HL-60 (cell line): ENCODE measurements around the gene FBXL5.
A peak's percentile ranks its signal among the peaks of the same experiment; 100 is the strongest.

Experiments
- DNase-seq, 2 experiments: peaks; one replicate each; pipeline ENCODE4 v3.0.0-alpha.2; 2010 to 2020; ENCODE audit warnings: low read depth in 1 of 2, low spot score in 1 of 2
- H3K27ac ChIP-seq: fragments of 250-450 bp; sonication (Bioruptor Pico); replicated peaks from 2 replicates; pipeline ENCODE4 v1.5.1; 2020; ENCODE audit warnings: mild to moderate bottlenecking, moderate library complexity
- H3K27me3 ChIP-seq: fragments of 250-450 bp; sonication (Bioruptor Pico); 2 replicates; pipeline ENCODE4 v1.5.1; 2021; ENCODE audit warnings: mild to moderate bottlenecking, moderate library complexity; ENCODE audit not compliant: insufficient read depth, poor library complexity, severe bottlenecking
- H3K4me3 ChIP-seq: replicated peaks from 2 replicates; pipeline ENCODE4 v1.5.1; 2011; ENCODE audit warnings: mild to moderate bottlenecking, control low read depth, low read length; ENCODE audit not compliant: insufficient read depth
- CTCF ChIP-seq: IDR thresholded peaks from one replicate; pipeline ENCODE4 v1.5.1; 2011; ENCODE audit warnings: low read length, control low read depth, inconsistent platforms; ENCODE audit not compliant: insufficient read depth
- GABPA ChIP-seq: IDR thresholded peaks from 2 replicates; pipeline ENCODE4 v1.6.1; 2012; ENCODE audit warnings: low read depth
- POLR2AphosphoS5 ChIP-seq: IDR thresholded peaks from 2 replicates; pipeline ENCODE4 v1.6.1; 2012; ENCODE audit warnings: low read depth
- SPI1 ChIP-seq: IDR thresholded peaks from 2 replicates; pipeline ENCODE4 v1.6.1; 2012; ENCODE audit warnings: low read depth, mild to moderate bottlenecking, borderline replicate concordance
- TF ChIP-seq, protein P1 (sequence below): IDR thresholded peaks from 2 replicates; pipeline ENCODE4 v1.6.1; 2012; ENCODE audit warnings: low read depth; ENCODE audit not compliant: insufficient replicate concordance

Gene FBXL5

DNA sequence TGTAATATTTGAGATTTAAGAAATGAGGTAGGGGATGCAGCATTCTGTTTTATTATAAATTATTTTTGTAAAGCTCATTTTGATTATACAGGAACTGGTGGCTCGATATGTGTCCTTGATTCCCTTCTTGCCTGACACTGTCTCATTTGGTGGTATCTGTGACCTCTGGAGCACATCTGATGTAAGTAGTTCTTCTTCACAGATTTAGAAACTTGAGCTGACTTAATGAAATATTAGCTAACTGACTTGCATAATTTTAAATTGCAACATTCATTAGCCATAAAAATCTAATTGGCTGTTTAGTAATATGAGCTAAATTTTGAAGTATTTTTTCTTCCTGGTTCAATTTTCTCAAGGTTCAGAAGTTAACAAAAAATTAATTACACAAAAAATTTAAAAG lies 69.1 kb downstream of the FBXL5 start:
- no peak overlapping the region for H3K4me3 ChIP-seq
- no peak overlapping the region for H3K27ac ChIP-seq
- H3K27me3 ChIP-seq, result no peaks in the 10 kb centered on the region
- TF ChIP-seq CTCF (no peak), POLR2AphosphoS5 (no peak), SPI1 (no peak), GABPA (no peak)
- TF ChIP-seq, protein P1, sequence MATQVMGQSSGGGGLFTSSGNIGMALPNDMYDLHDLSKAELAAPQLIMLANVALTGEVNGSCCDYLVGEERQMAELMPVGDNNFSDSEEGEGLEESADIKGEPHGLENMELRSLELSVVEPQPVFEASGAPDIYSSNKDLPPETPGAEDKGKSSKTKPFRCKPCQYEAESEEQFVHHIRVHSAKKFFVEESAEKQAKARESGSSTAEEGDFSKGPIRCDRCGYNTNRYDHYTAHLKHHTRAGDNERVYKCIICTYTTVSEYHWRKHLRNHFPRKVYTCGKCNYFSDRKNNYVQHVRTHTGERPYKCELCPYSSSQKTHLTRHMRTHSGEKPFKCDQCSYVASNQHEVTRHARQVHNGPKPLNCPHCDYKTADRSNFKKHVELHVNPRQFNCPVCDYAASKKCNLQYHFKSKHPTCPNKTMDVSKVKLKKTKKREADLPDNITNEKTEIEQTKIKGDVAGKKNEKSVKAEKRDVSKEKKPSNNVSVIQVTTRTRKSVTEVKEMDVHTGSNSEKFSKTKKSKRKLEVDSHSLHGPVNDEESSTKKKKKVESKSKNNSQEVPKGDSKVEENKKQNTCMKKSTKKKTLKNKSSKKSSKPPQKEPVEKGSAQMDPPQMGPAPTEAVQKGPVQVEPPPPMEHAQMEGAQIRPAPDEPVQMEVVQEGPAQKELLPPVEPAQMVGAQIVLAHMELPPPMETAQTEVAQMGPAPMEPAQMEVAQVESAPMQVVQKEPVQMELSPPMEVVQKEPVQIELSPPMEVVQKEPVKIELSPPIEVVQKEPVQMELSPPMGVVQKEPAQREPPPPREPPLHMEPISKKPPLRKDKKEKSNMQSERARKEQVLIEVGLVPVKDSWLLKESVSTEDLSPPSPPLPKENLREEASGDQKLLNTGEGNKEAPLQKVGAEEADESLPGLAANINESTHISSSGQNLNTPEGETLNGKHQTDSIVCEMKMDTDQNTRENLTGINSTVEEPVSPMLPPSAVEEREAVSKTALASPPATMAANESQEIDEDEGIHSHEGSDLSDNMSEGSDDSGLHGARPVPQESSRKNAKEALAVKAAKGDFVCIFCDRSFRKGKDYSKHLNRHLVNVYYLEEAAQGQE, result no peak
- peak in 1 of 2 experiments; percentile 70 for DNase-seq

GRCh38 chr4:15585331-15585730 lies 69.8 kb downstream of the FBXL5 start:
- TF ChIP-seq, protein P1, result no peak
- no peak for TF ChIP-seq SPI1
- TF ChIP-seq CTCF, result no peak
- TF ChIP-seq GABPA, result no peak
- no peak for TF ChIP-seq POLR2AphosphoS5
- Histone ChIP-seq H3K27me3 (no peaks in the 10 kb centered on the region), H3K4me3 (no peak overlapping the region), H3K27ac (no peak overlapping the region)
- DNase-seq, result no peak

- TF ChIP-seq, protein P1, result no peak
- TF ChIP-seq SPI1, result 0 out of 2 replicates have a peak, but pooled peaks have one; percentile 32
- no peak overlapping the region for H3K27ac ChIP-seq
Observed at GRCh38 chr4:15584785-15585184, 70.4 kb downstream of the FBXL5 start.

DNA sequence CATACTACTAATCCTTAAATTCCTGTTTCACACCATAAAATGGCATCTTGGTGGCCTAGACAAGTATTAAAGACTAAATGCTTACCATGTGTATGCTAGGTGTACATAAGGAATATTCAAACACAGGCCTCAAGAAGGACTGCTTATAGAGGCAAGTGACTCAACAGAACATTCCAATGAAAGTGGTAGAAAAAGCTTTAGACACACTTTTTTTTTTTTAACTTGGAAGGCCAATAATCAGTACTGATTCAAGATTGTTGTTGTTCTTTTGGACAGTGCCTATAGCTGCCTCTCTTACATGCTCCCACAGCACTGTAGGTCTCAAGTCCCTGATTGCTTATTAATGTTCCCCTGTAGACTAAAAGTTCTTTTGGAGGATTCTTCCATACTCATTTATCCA lies 77.6 kb downstream of the FBXL5 start:
- Histone ChIP-seq H3K4me3 (no peak overlapping the region), H3K27me3 (no peaks in the 10 kb centered on the region), H3K27ac (no peak overlapping the region)
- no peak for TF ChIP-seq GABPA
- TF ChIP-seq, protein P1, result no peak
- no peak for TF ChIP-seq CTCF
- no peak for TF ChIP-seq SPI1
- TF ChIP-seq POLR2AphosphoS5, result no peak
- DNase-seq, result no peak

More at GRCh38 chr4:15584785-15585184, 70.4 kb downstream of the FBXL5 start:
- H3K4me3 ChIP-seq, result no peak overlapping the region
- H3K27me3 ChIP-seq, result no peaks in the 10 kb centered on the region
- DNase-seq, result no peak
